GM18499 (cell line): ENCODE results near the gene SHTN1.

Experiments
- ATAC-seq: cut with Tn5 transposase; IDR thresholded peaks from one replicate; pipeline ENCODE4 v1.9.1; 2021; ENCODE audit warnings: moderate number of reproducible peaks; ENCODE audit not compliant: insufficient read depth, unreplicated experiment

Gene SHTN1

GRCh38 chr10:116988311-116988710 lies 16.7 kb downstream of the SHTN1 start:
- no peak for ATAC-seq

GRCh38 chr10:116985611-116986010 lies 19.4 kb downstream of the SHTN1 start:
- no peak for ATAC-seq

- ATAC-seq = no peak
These were observed 20.6 kb downstream of the SHTN1 start for GRCh38 chr10:116984202-116984990.

- no peak for ATAC-seq
These were observed 24.9 kb downstream of the SHTN1 start for GRCh38 chr10:116980041-116980440.

GRCh38 chr10:116978901-116979300 lies 26.1 kb downstream of the SHTN1 start:
- no peak for ATAC-seq

GRCh38 chr10:116974456-116975005 lies 30.5 kb downstream of the SHTN1 start:
- no peak for ATAC-seq

- no peak for ATAC-seq
These were observed 31.0 kb downstream of the SHTN1 start for GRCh38 chr10:116973946-116974455.

GRCh38 chr10:116973371-116973905 lies 31.5 kb downstream of the SHTN1 start:
- no peak for ATAC-seq

GRCh38 chr10:116972131-116972530 lies 32.9 kb downstream of the SHTN1 start:
- no peak for ATAC-seq

GRCh38 chr10:116970050-116970449 lies 34.9 kb downstream of the SHTN1 start:
- no peak for ATAC-seq

- ATAC-seq = no peak
These were observed 36.7 kb downstream of the SHTN1 start for GRCh38 chr10:116968331-116968730.

- no peak for ATAC-seq
These were observed 43.4 kb downstream of the SHTN1 start for GRCh38 chr10:116961406-116962251.

- no peak for ATAC-seq
These were observed 44.8 kb downstream of the SHTN1 start for GRCh38 chr10:116960066-116960776.

GRCh38 chr10:116952729-116953128 lies 52.3 kb downstream of the SHTN1 start:
- no peak for ATAC-seq

GRCh38 chr10:116948530-116948870 lies 56.5 kb downstream of the SHTN1 start:
- ATAC-seq = peak; percentile 32

GRCh38 chr10:116947841-116948529 lies 57.0 kb downstream of the SHTN1 start:
- ATAC-seq = peak; percentile 73

- ATAC-seq = no peak
These were observed 60.1 kb downstream of the SHTN1 start for GRCh38 chr10:116944911-116945310.

- no peak for ATAC-seq
These were observed 73.2 kb downstream of the SHTN1 start for GRCh38 chr10:116931806-116932205.

GRCh38 chr10:116926426-116926825 lies 78.6 kb downstream of the SHTN1 start:
- no peak for ATAC-seq

- ATAC-seq = no peak
These were observed 79.9 kb downstream of the SHTN1 start for GRCh38 chr10:116925056-116925455.
